CD4-positive, CD25-positive, alpha-beta regulatory T cell (primary cell): ENCODE data around the gene ULK3. TPM values are rescaled to one million over a fixed set of nuclear protein-coding genes. Genes with fewer than 3 reads are reported as not detected.

Experiments used
- ATAC-seq, 2 donors: fragments of 150-1000 bp; cut with Tn5 transposase; one replicate each; pipeline ENCODE4 v1.10.0; 2021; ENCODE audit warnings: low read depth in 2 of 2, moderate number of reproducible peaks in 2 of 2, moderate library complexity in 1 of 2
- DNase-seq, 3 donors: peaks; one replicate each; pipeline versions ENCODE4 v3.0.0 to v3.0.0-alpha.2; 2012 to 2022; ENCODE audit warnings: mixed read lengths in 1 of 3
- H3K27ac ChIP-seq: one replicate; pipeline ENCODE4 v1.7.0; 2013; ENCODE audit warnings: mild to moderate bottlenecking, low read length; ENCODE audit not compliant: insufficient read depth, poor library complexity, severe bottlenecking
- H3K27me3 ChIP-seq: one replicate; pipeline ENCODE4 v1.7.0; 2013; ENCODE audit warnings: low read length; ENCODE audit not compliant: control insufficient read depth, insufficient read depth
- H3K36me3 ChIP-seq: one replicate; pipeline ENCODE4 v1.7.0; 2013; ENCODE audit warnings: mild to moderate bottlenecking, low read length, moderate library complexity; ENCODE audit not compliant: control insufficient read depth, insufficient read depth
- H3K4me1 ChIP-seq: 2 replicates; pipeline ENCODE4 v1.7.0; 2013; ENCODE audit warnings: mild to moderate bottlenecking, low read length; ENCODE audit not compliant: insufficient read depth, control insufficient read depth, poor library complexity, severe bottlenecking
- H3K4me3 ChIP-seq: one replicate; pipeline ENCODE4 v1.7.0; 2013; ENCODE audit warnings: low read depth, mild to moderate bottlenecking, low read length, moderate library complexity
- H3K9me3 ChIP-seq, 2 experiments: 1 replicate in 1 of 2; 2 replicates in 1 of 2; pipeline ENCODE4 v1.7.0; 2013; ENCODE audit warnings: low read length in 2 of 2, mild to moderate bottlenecking in 1 of 2, moderate library complexity in 1 of 2; ENCODE audit not compliant: control insufficient read depth in 2 of 2
- H3K27ac Mint-ChIP-seq, 3 donors: one replicate each; pipeline ENCODE4 v1.8.0; 2020 to 2022; ENCODE audit warnings: mild to moderate bottlenecking in 3 of 3, mixed read lengths in 3 of 3, moderate library complexity in 2 of 3
- H3K27me3 Mint-ChIP-seq: one replicate; pipeline ENCODE4 v1.8.0; 2022; ENCODE audit warnings: mild to moderate bottlenecking, mixed read lengths
- H3K36me3 Mint-ChIP-seq: one replicate; pipeline ENCODE4 v1.8.0; 2020; ENCODE audit warnings: mixed read lengths
- H3K4me1 Mint-ChIP-seq, 4 donors: one replicate each; pipeline ENCODE4 v1.8.0; 2020 to 2022; ENCODE audit warnings: mixed read lengths in 4 of 4, mild to moderate bottlenecking in 1 of 4
- H3K4me3 Mint-ChIP-seq, 4 donors: one replicate each; pipeline ENCODE4 v1.8.0; 2020 to 2022; ENCODE audit warnings: mild to moderate bottlenecking in 4 of 4, mixed read lengths in 4 of 4, moderate library complexity in 3 of 4
- H3K9me3 Mint-ChIP-seq, 7 donors: one replicate each; pipeline ENCODE4 v1.8.0; 2020 to 2022; ENCODE audit warnings: mixed read lengths in 7 of 7, mild to moderate bottlenecking in 3 of 7, moderate library complexity in 2 of 7
- polyA plus RNA-seq, 4 donors: library from polyadenylated mRNA; unstranded; fragments of 300-500 nt; fragmentation: Illumina TruSeq; gene quantifications; one replicate each; pipeline ENCODE4 v1.2.3, GENCODE V29; 2021
- total RNA-seq: library from RNA; stranded (reverse); gene quantifications from one replicate; pipeline ENCODE4 v1.2.3, GENCODE V29; 2022

The ULK3 gene
- total and polyA plus RNA-seq, 5 donors from 2014 or later: 22.5 to 54.4 (median 35.2) TPM

- no peaks in the 10 kb centered on the region for H3K27me3 ChIP-seq
- peaks cover 20% of the 10 kb centered on the region for H3K36me3 Mint-ChIP-seq
- H3K27ac Mint-ChIP-seq: peak overlapping the region; percentile 92 to 96 (median 95)
- no peaks in the 10 kb centered on the region for H3K9me3 ChIP-seq
- DNase-seq: peak; percentile 68 to 78 (median 76)
- H3K4me3 Mint-ChIP-seq: peak overlapping the region; percentile 75 to 98 (median 92)
- H3K4me1 ChIP-seq: peaks cover 100% of the 10 kb centered on the region
- peaks cover 0 to 1% (median 0%) of the 10 kb centered on the region in 7 donors for H3K9me3 Mint-ChIP-seq
- peaks cover 29 to 93% (median 65%) of the 10 kb centered on the region in 4 donors for H3K4me1 Mint-ChIP-seq
- no peaks in the 10 kb centered on the region for H3K27me3 Mint-ChIP-seq
- peak overlapping the region; percentile 95 for H3K27ac ChIP-seq
- ATAC-seq: peak; percentile 44 to 48
- peaks cover 7% of the 10 kb centered on the region for H3K36me3 ChIP-seq
- H3K4me3 ChIP-seq: peak overlapping the region; percentile 54
These were observed 49.6 kb downstream of the ULK3 start for GRCh38 chr15:74793135-74794028.

- H3K4me1 Mint-ChIP-seq: peaks cover 29 to 93% (median 66%) of the 10 kb centered on the region in 4 donors
- peak overlapping the region; percentile 92 to 96 (median 95) for H3K27ac Mint-ChIP-seq
- H3K27me3 ChIP-seq: no peaks in the 10 kb centered on the region
- peak overlapping the region; percentile 95 for H3K27ac ChIP-seq
- peaks cover 100% of the 10 kb centered on the region for H3K4me1 ChIP-seq
- ATAC-seq (no peak), DNase-seq (no peak)
- H3K36me3 Mint-ChIP-seq: peaks cover 15% of the 10 kb centered on the region
- H3K4me3 Mint-ChIP-seq: peak overlapping the region; percentile 83 to 98 (median 92)
- H3K9me3 ChIP-seq: no peaks in the 10 kb centered on the region
- H3K9me3 Mint-ChIP-seq: peaks cover 0 to 1% (median 0%) of the 10 kb centered on the region in 7 donors
- H3K36me3 ChIP-seq: no peaks in the 10 kb centered on the region
- peak overlapping the region; percentile 85 for H3K4me3 ChIP-seq
- peaks cover 3% of the 10 kb centered on the region for H3K27me3 Mint-ChIP-seq
These were observed 50.5 kb downstream of the ULK3 start for GRCh38 chr15:74792227-74793016.

- H3K9me3 Mint-ChIP-seq: peaks cover 0 to 1% (median 0%) of the 10 kb centered on the region in 7 donors
- peak overlapping the region; percentile 83 to 98 (median 92) for H3K4me3 Mint-ChIP-seq
- Histone ChIP-seq H3K9me3 (no peaks in the 10 kb centered on the region), H3K27ac (peak overlapping the region; percentile 95), H3K4me3 (peak overlapping the region; percentile 85), H3K27me3 (no peaks in the 10 kb centered on the region), H3K36me3 (no peaks in the 10 kb centered on the region), H3K4me1 (peaks cover 100% of the 10 kb centered on the region)
- DNase-seq (no peak), ATAC-seq (no peak)
- peaks cover 15% of the 10 kb centered on the region for H3K36me3 Mint-ChIP-seq
- H3K4me1 Mint-ChIP-seq: peaks cover 29 to 94% (median 69%) of the 10 kb centered on the region in 4 donors
- H3K27ac Mint-ChIP-seq: peak overlapping the region; percentile 92 to 96 (median 95)
- H3K27me3 Mint-ChIP-seq: peaks cover 4% of the 10 kb centered on the region
These were observed 51.3 kb downstream of the ULK3 start for GRCh38 chr15:74791667-74792066.

GRCh38 chr15:74791007-74791406 is 51.9 kb downstream of the ULK3 start:
- ATAC-seq (no peak), DNase-seq (no peak)
- Mint-ChIP-seq H3K4me1 (peaks cover 25 to 94% (median 64%) of the 10 kb centered on the region in 4 donors), H3K27me3 (peaks cover 4% of the 10 kb centered on the region), H3K4me3 (peak overlapping the region; percentile 83 to 98 (median 92)), H3K27ac (peak overlapping the region; percentile 92 to 96 (median 95)), H3K36me3 (peaks cover 12% of the 10 kb centered on the region), H3K9me3 (peaks cover 0 to 1% (median 0%) of the 10 kb centered on the region in 7 donors)
- H3K27ac ChIP-seq: peak overlapping the region; percentile 95
- H3K27me3 ChIP-seq: no peaks in the 10 kb centered on the region
- no peaks in the 10 kb centered on the region for H3K36me3 ChIP-seq
- no peaks in the 10 kb centered on the region for H3K9me3 ChIP-seq
- H3K4me1 ChIP-seq: peaks cover 100% of the 10 kb centered on the region
- peak overlapping the region; percentile 85 for H3K4me3 ChIP-seq

- H3K9me3 Mint-ChIP-seq: peaks cover 0 to 1% (median 0%) of the 10 kb centered on the region in 7 donors
- peak overlapping the region; percentile 97 to 100 (median 99) for H3K27ac Mint-ChIP-seq
- H3K4me1 ChIP-seq: peaks cover 100% of the 10 kb centered on the region
- peak overlapping the region; percentile 89 to 98 (median 94) for H3K4me3 Mint-ChIP-seq
- no peaks in the 10 kb centered on the region for H3K9me3 ChIP-seq
- ATAC-seq: no peak
- peaks cover 20 to 95% (median 61%) of the 10 kb centered on the region in 4 donors for H3K4me1 Mint-ChIP-seq
- H3K27ac ChIP-seq: peak overlapping the region; percentile 95
- no peaks in the 10 kb centered on the region for H3K27me3 ChIP-seq
- no peak for DNase-seq
- peak overlapping the region; percentile 85 for H3K4me3 ChIP-seq
- H3K36me3 Mint-ChIP-seq: peaks cover 15% of the 10 kb centered on the region
- peaks cover 4% of the 10 kb centered on the region for H3K27me3 Mint-ChIP-seq
- H3K36me3 ChIP-seq: no peaks in the 10 kb centered on the region
These were observed 52.7 kb downstream of the ULK3 start for GRCh38 chr15:74790080-74790916.

- peaks cover 16% of the 10 kb centered on the region for H3K36me3 Mint-ChIP-seq
- no peaks in the 10 kb centered on the region for H3K27me3 ChIP-seq
- H3K4me1 ChIP-seq: peaks cover 100% of the 10 kb centered on the region
- DNase-seq (peak in 1 of 3 donors; percentile 47), ATAC-seq (no peak)
- peak overlapping the region; percentile 97 to 100 (median 99) for H3K27ac Mint-ChIP-seq
- peak overlapping the region; percentile 85 for H3K4me3 ChIP-seq
- H3K4me1 Mint-ChIP-seq: peaks cover 14 to 95% (median 58%) of the 10 kb centered on the region in 4 donors
- H3K36me3 ChIP-seq: no peaks in the 10 kb centered on the region
- H3K4me3 Mint-ChIP-seq: peak overlapping the region; percentile 89 to 98 (median 94)
- peak overlapping the region; percentile 95 for H3K27ac ChIP-seq
- no peaks in the 10 kb centered on the region for H3K9me3 ChIP-seq
- H3K27me3 Mint-ChIP-seq: peaks cover 9% of the 10 kb centered on the region
- no peaks in the 10 kb centered on the region for H3K9me3 Mint-ChIP-seq
These were observed 53.2 kb downstream of the ULK3 start for GRCh38 chr15:74789741-74790079.
